GM21515 (cell line): ENCODE measurements around the gene LILRA6.
"Not testable (repeated sequence)": the region's sequence is repeated elsewhere in the genome, so short reads cannot be mapped to it uniquely, and the experiment has no call there.

Source experiments
- ATAC-seq: cut with Tn5 transposase; IDR thresholded peaks from one replicate; pipeline ENCODE4 v1.9.1; 2021; ENCODE audit not compliant: unreplicated experiment

The LILRA6 gene

GRCh38 chr19:54231077-54231931 lies 11.3 kb downstream of the LILRA6 start:
- ATAC-seq = no peak

GRCh38 chr19:54230031-54230430 lies 12.6 kb downstream of the LILRA6 start:
- no peak for ATAC-seq

GRCh38 chr19:54229146-54229545 lies 13.4 kb downstream of the LILRA6 start:
- no peak for ATAC-seq

- not testable (repeated sequence) for ATAC-seq
Measured at GRCh38 chr19:54224619-54225018, 18.0 kb downstream of the LILRA6 start.

DNA sequence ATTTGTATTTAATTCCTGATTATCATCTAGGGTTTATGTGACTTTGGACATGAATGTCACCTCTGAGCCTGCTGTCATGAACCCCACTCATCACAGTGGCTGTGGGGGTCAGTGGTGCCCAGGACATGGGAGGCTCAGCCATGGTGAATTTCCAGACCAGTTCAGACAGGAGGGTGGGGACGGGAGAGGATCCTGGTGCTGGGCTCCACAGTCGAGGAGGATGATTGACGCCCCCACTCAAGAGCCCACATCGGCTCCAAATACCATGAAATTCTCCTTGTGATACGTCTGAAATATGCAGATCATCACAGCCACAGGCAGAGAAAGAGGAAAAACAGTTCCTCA lies 18.7 kb downstream of the LILRA6 start:
- ATAC-seq = not testable (repeated sequence)

DNA sequence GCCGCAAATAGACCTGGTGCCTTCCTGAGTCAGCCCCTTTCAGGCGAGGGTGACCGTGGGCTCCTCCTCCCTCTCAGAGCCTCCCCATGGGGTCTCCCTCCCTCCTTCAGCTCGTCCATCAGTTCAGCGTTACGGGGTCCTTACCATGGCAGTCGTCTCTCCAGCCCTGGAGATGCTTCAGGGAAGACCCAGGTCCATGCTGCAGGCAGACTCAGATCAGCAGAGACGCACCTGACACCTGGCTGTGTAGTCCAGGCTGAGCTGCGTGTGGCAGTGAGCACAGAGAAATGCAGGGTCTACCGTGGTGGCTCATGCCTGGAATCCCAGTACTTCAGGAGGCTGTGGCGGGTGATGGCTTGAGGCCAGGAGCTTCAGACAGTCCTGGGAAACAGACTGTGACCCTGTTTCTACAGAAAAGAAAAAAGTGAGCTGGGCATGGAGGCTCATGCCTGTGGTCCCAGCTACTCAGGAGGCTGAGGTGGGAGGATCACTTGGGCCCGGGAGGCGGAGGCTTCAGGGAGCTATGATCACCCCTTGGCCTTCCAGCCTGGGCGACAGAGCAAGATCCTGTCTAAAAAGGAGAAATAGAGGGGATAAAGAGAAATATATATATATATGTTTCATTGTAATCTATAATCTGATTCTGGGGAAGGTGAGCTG lies 19.2 kb downstream of the LILRA6 start:
- not testable (repeated sequence) for ATAC-seq

DNA sequence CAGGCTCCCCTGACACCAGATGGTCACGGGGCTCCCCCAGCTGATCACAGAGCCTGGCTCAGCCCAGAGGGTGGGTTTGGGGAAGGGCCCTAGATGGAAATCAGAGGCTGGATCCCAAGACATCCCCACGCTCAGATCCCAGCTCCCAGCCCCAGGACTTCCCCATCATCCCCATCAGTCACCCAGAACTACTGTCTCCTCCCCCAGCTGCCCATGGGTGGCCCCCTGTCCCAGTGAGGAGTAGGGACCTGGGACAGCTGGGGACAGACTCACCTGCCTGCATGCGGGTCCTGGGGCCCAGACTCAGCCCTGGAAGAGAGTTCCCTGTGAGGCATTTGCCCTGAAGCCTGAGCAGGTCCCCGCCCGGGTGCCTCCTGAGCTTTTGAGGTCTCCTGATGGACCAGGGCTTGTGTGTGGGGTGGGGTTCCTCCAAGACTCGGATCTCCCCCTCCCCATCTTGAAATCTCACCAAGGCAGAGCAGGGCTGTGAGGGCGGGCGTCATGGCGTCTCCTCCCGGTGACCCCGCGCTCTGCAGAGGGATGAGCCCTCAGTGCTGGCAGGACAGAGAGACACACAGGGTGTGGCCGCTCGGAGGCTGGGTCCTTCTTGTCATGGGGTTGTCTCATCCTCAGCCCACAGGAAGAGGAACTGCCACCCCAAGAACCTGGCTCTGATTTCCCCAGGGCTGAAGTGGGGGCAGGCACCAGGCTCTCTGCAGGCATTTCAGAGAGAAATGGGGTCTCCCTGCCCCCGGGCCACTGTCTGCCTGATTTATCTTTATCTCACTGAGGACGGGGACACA lies 19.9 kb downstream of the LILRA6 start, which contains the start of gene LILRB3:
Gene LILRB3, minus strand, starts transcription at position 534 of the 803 bp plus-strand sequence. Its CDS starts 31 bp downstream, at position 503.
- not testable (repeated sequence) for ATAC-seq

DNA sequence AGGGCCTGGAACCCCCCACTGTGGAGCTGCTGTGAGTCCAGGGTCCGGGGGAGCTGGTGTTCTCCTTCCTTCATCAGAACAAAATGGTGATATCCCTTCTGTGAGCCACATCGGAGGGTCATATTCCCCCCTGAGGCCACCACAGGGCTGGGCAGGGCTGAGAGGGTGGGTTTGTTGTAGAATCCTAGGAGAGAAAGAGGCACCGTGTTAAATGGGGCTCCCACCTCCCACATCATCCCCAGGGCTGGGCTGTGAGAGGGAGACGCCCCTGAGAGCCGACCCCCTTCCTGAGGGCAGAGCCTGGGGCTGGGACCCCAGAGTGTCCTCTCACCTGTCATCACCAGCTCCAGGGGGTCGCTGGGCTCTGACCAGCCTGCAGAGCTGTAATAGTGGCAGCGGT lies 20.6 kb downstream of the LILRA6 start:
- not testable (repeated sequence) for ATAC-seq

GRCh38 chr19:54219702-54220101 lies 22.9 kb downstream of the LILRA6 start:
- not testable (repeated sequence) for ATAC-seq

GRCh38 chr19:54218960-54219661 lies 23.5 kb downstream of the LILRA6 start:
- ATAC-seq = no peak

DNA sequence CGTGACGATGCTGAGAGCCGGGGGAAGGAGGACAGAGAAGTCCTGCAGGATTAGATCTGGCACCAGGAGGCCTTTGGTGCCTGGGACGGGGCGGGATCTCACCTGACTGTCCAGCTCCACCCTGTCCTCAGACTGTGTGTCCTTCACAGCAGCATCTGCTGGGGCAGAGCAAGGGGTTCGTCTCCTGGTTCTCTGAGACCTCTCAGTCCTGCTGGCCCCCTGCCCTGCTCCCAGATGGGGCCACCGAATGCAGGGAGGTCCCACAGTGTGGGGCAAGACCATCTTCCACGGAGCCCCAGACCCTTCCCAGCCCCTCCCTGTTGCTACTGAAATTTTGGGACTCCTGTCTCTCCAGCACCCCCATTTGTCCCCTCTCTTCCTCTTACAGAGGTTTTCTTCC lies 24.3 kb downstream of the LILRA6 start:
- no peak for ATAC-seq

GRCh38 chr19:54217517-54218247 lies 24.9 kb downstream of the LILRA6 start:
- ATAC-seq = not testable (repeated sequence)

DNA sequence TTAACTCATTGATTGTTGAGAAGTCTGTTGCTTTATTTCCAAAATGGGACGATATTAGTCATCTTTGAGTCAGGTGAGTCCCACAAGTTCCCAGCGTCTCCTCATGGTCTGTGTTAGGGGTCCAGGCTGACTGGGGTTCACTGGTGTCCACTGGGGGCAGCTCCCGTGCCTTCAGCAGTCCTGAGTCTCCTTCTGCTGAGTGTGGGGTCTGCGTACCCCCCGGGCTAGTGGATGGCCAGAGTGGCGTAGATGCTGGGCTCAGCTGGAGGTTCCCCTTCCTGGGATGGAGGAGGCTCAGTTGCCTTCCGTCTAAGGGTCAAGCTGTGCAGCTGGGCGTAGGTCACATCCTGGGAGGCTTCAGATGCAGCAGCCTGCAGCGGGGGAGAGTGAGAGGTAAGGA lies 25.7 kb downstream of the LILRA6 start:
- ATAC-seq = no peak

DNA sequence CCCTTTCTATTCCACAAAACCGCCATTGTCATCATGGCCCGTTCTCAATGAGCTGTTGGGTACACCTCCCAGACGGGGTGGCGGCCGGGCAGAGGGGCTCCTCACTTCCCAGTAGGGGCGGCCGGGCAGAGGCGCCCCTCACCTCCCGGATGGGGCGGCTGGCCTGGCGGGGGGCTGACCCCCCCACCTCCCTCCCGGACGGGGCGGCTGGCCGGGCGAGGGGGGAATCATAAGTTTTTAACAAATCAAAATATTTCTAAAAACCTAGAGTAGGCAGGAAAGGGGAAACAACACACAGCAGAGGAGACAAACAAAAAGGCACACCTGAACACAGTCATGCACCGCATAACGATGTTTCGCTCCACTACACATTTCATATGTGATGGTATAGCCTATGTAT lies 27.9 kb downstream of the LILRA6 start:
- ATAC-seq = not testable (repeated sequence)

DNA sequence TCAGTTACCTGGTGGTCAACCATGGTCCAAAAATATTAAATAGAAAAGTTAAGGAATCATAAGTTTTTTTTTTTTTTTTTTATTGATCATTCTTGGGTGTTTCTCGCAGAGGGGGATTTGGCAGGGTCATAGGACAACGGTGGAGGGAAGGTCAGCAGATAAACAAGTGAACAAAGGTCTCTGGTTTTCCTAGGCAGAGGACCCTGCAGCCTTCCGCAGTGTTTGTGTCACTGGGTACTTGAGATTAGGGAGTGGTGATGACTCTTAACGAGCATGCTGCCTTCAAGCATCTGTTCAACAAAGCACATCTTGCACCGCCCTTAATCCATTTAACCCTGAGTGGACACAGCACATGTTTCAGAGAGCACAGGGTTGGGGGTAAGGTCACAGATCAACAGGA lies 28.4 kb downstream of the LILRA6 start:
- not testable (repeated sequence) for ATAC-seq

- ATAC-seq = no peak
Measured at GRCh38 chr19:54211235-54211634, 31.4 kb downstream of the LILRA6 start.

DNA sequence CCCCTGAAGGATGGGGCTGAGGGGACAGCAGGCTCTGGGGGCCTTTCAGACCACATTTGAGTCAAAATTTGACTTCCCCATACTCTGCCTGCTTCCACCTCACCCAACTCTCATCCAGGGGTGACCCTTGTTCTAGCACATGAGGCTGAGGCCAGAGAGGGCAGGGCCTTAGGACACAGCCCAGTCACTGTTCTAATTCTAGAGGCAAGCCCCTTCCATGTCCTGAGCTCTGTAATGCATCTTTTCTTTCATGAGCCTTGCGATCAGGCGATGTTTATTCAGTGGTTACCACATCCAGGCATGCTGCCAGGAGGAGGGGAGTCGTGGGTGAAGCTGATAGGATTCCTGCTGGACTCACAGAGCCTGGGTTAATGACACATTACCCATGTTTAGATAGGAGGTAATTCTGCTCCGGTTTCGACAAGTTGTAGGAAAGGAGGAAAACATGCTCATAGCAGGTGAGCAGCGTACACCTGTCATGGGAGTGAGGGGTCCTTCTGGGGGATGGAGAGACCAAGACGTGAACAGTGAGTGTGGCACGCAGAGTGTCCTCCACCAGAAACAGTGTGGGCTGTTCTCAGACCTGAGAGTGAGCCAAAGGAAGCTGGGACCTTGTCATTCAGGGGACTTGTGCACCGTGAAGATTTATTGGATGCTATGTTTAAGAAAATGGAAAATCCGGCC lies 32.6 kb downstream of the LILRA6 start:
- no peak for ATAC-seq

GRCh38 chr19:54209058-54209810 lies 33.4 kb downstream of the LILRA6 start:
- no peak for ATAC-seq

GRCh38 chr19:54208784-54209057 lies 33.9 kb downstream of the LILRA6 start:
- no peak for ATAC-seq
